Uterus (tissue), 4 donors: ENCODE data around the gene TSPAN4. TPM values are rescaled to one million over a fixed set of nuclear protein-coding genes. Genes with fewer than 3 reads are reported as not detected.
A peak's percentile ranks its signal among the peaks of the same experiment; 100 is the strongest.

Experiments used
- DNase-seq, 2 donors: peaks; one replicate each; pipeline ENCODE4 v3.0.0-alpha.2; 2019 to 2020
- H3K27ac ChIP-seq, 2 donors: fragments of 200-600 bp; sonication (generic); 1 replicate in 1 of 2; 2 replicates in 1 of 2; pipeline ENCODE4 v1.5.1; 2016 to 2018
- H3K27me3 ChIP-seq, 2 donors: fragments of 200-600 bp; sonication (generic); one replicate each; pipeline ENCODE4 v1.5.1; 2018 to 2019; ENCODE audit warnings: control low read depth in 1 of 2
- H3K36me3 ChIP-seq, 2 donors: fragments of 200-600 bp; sonication (generic); one replicate each; pipeline ENCODE4 v1.5.1; 2019; ENCODE audit warnings: control low read depth in 1 of 2
- H3K4me1 ChIP-seq, 2 donors: fragments of 200-600 bp; sonication (generic); one replicate each; pipeline ENCODE4 v1.5.1; 2018 to 2019; ENCODE audit warnings: control low read depth in 1 of 2
- H3K4me3 ChIP-seq, 2 donors: fragments of 200-600 bp; sonication (generic); 1 replicate in 1 of 2; 2 replicates in 1 of 2; pipeline ENCODE4 v1.5.1; 2018 to 2019; ENCODE audit warnings: mild to moderate bottlenecking in 1 of 2
- H3K9me3 ChIP-seq, 2 donors: fragments of 200-600 bp; sonication (generic); one replicate each; pipeline ENCODE4 v1.5.1; 2019; ENCODE audit warnings: control low read depth in 1 of 2
- CTCF ChIP-seq, 4 experiments: fragments of 200-600 bp in 2 of 4; fragments of 450-650 bp in 2 of 4; sonication (generic) in 2 of 4; IDR thresholded peaks; one replicate each; pipeline ENCODE4 v1.5.1; 2016 to 2019; ENCODE audit warnings: antibody characterized with exemption in 4 of 4, mild to moderate bottlenecking in 2 of 4, moderate library complexity in 1 of 4
- POLR2A ChIP-seq, 2 donors: fragments of 450-650 bp; IDR thresholded peaks; one replicate each; pipeline ENCODE4 v1.6.1; 2016; ENCODE audit warnings: antibody characterized with exemption in 2 of 2, mild to moderate bottlenecking in 1 of 2, moderate library complexity in 1 of 2
- intact Hi-C: fragments of 100-400 bp; cut with DNase I; formaldehyde crosslinking; loops from one replicate; pipeline ENCODE4 v1.15.1; 2023; ENCODE audit warnings: low total_unique reads
- total RNA-seq, 4 donors: library from RNA; depleted of rRNA in 3 of 4; stranded (reverse); fragments of >200 nt in 3 of 4; gene quantifications; one replicate each; pipeline versions ENCODE4 v1.1.0 to v1.2.4, GENCODE V29; 2014 to 2023
- donor health status: DM: yes; HTN: yes; CAD: no.

TSPAN4 gene
- total RNA-seq, 4 donors from 2014 or later, result 68.4 to 119 (median 105) TPM

GRCh38 chr11:860234-861104 lies 17.8 kb downstream of the TSPAN4 start:
- Histone ChIP-seq H3K27ac (peak overlapping the region in 1 of 2 donors; percentile 41), H3K4me3 (no peak overlapping the region), H3K4me1 (no peaks in the 10 kb centered on the region), H3K9me3 (no peaks in the 10 kb centered on the region), H3K27me3 (no peaks in the 10 kb centered on the region), H3K36me3 (no peaks in the 10 kb centered on the region)
- no peak for DNase-seq
- no peak for TF ChIP-seq CTCF (IDR thresholded peaks at IDR 0.05)
- no peak for TF ChIP-seq POLR2A (IDR thresholded peaks at IDR 0.05)
- intact Hi-C loops, result no loop called here

DNA sequence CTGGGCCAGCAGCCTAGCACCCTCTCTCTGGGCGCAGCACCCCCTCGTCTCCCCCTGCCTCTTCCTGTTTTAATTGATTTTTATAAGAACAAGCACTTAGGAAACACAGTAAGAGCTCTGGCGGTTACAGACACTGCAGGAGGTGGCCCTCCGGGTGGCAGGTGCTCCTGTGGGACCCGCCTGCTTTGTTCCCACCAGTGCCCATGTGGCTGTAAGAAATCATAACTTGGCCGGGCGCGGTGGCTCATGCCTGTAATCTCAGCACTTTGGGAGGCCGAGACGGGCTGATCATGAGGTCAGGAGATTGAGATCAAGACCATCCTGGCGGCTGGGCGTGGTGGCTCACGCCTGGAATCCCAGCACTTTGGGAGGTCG lies 18.4 kb downstream of the TSPAN4 start:
- intact Hi-C loops, result no loop called here
- TF ChIP-seq POLR2A (IDR thresholded peaks at IDR 0.05), result no peak
- TF ChIP-seq CTCF (IDR thresholded peaks at IDR 0.05), result no peak

GRCh38 chr11:862081-862661 lies 19.5 kb downstream of the TSPAN4 start:
- peak; percentile 18 to 56 for DNase-seq
- intact Hi-C loops, result no loop called here
- Histone ChIP-seq H3K27ac (peak overlapping the region in 1 of 2 donors; percentile 0), H3K9me3 (no peaks in the 10 kb centered on the region), H3K27me3 (no peaks in the 10 kb centered on the region), H3K4me3 (no peak overlapping the region), H3K36me3 (no peaks in the 10 kb centered on the region), H3K4me1 (no peaks in the 10 kb centered on the region)
- TF ChIP-seq CTCF (IDR thresholded peaks at IDR 0.05), result no peak
- no peak for TF ChIP-seq POLR2A (IDR thresholded peaks at IDR 0.05)

More for the DNA sequence above, 18.4 kb downstream of the TSPAN4 start:
- no peak for DNase-seq
- no peak overlapping the region for H3K4me3 ChIP-seq
- H3K9me3 ChIP-seq, result no peaks in the 10 kb centered on the region
- H3K27ac ChIP-seq, result no peak overlapping the region
- H3K27me3 ChIP-seq, result no peaks in the 10 kb centered on the region
- no peaks in the 10 kb centered on the region for H3K36me3 ChIP-seq
- H3K4me1 ChIP-seq, result no peaks in the 10 kb centered on the region

- no peaks in the 10 kb centered on the region for H3K4me1 ChIP-seq
- no peaks in the 10 kb centered on the region for H3K36me3 ChIP-seq
- no peak overlapping the region for H3K4me3 ChIP-seq
- H3K27me3 ChIP-seq, result no peaks in the 10 kb centered on the region
- DNase-seq, result no peak
- TF ChIP-seq CTCF (IDR thresholded peaks at IDR 0.05) (no peak), POLR2A (IDR thresholded peaks at IDR 0.05) (no peak)
- peak overlapping the region in 1 of 2 donors; percentile 0 for H3K27ac ChIP-seq
- H3K9me3 ChIP-seq, result no peaks in the 10 kb centered on the region
- intact Hi-C loops, result no loop called here
Observed at GRCh38 chr11:862696-863022, 20.0 kb downstream of the TSPAN4 start.
